ENCODE data around the gene NUS1. TPM values are rescaled to one million over a fixed set of nuclear protein-coding genes. Genes with fewer than 3 reads are reported as not detected.
A peak's percentile ranks its signal among the peaks of the same experiment; 100 is the strongest.
"Not testable (repeated sequence)": the region's sequence is repeated elsewhere in the genome, so short reads cannot be mapped to it uniquely, and the experiment has no call there.

Gene NUS1
- total and polyA plus RNA-seq, 10 donors: 11.5 to 38.8 (median 29.6) TPM

GRCh38 chr6:117711369-117711768, 36.1 kb downstream of the NUS1 start:
- intact Hi-C loops (cut with DNase I; ENCODE audit: low total_unique reads): no loop called here
- no peak for TF ChIP-seq POLR2AphosphoS5 (IDR thresholded peaks at IDR 0.05)
- no peak for TF ChIP-seq CTCF (IDR thresholded peaks at IDR 0.05 in 8 of 11, conservative IDR thresholded peaks at IDR 0.05 in 3 of 11)
- no peak for TF ChIP-seq POLR2A (IDR thresholded peaks at IDR 0.05)
- DNase-seq: no peak
- H3K27ac ChIP-seq: no peak overlapping the region
- peaks cover 0 to 6% (median 0%) of the 10 kb centered on the region in 6 donors for H3K4me1 ChIP-seq
- H3K36me3 ChIP-seq: peaks cover 0 to 14% (median 6%) of the 10 kb centered on the region in 6 donors
- H3K9me3 ChIP-seq: no peaks in the 10 kb centered on the region
- no peaks in the 10 kb centered on the region for H3K27me3 ChIP-seq (replicated peaks in 1 of 7)
- H3K4me3 ChIP-seq: no peak overlapping the region

- intact Hi-C loops (cut with DNase I; ENCODE audit: low total_unique reads): no loop called here
- no peaks in the 10 kb centered on the region for H3K4me1 ChIP-seq
- H3K36me3 ChIP-seq: no peaks in the 10 kb centered on the region
- H3K27ac ChIP-seq: no peak overlapping the region
- no peaks in the 10 kb centered on the region for H3K27me3 ChIP-seq (replicated peaks in 1 of 7)
- no peak for DNase-seq
- no peak overlapping the region for H3K4me3 ChIP-seq
- TF ChIP-seq POLR2A (IDR thresholded peaks at IDR 0.05): no peak
- no peak for TF ChIP-seq POLR2AphosphoS5 (IDR thresholded peaks at IDR 0.05)
- no peak for TF ChIP-seq CTCF (IDR thresholded peaks at IDR 0.05 in 8 of 11, conservative IDR thresholded peaks at IDR 0.05 in 3 of 11)
- peaks cover 0 to 13% (median 0%) of the 10 kb centered on the region in 8 donors for H3K9me3 ChIP-seq
These were observed 43.6 kb downstream of the NUS1 start for GRCh38 chr6:117718895-117719294.

- peak; percentile 50 for DNase-seq
- intact Hi-C loops (cut with DNase I; ENCODE audit: low total_unique reads); H3K36me3 ChIP-seq; H3K27me3 ChIP-seq (replicated peaks in 1 of 7); H3K4me1 ChIP-seq; H3K4me3 ChIP-seq; H3K27ac ChIP-seq: not testable (repeated sequence)
- WGBS, 5 donors: 93 to 99% (median 96%) methylated on average over 11 to 12 of the region's 12 CpGs
- H3K9me3 ChIP-seq: peaks cover 0 to 13% (median 2%) of the 10 kb centered on the region in 8 donors
These were observed 46.3 kb downstream of the NUS1 start for GRCh38 chr6:117721520-117721919.

- no peaks in the 10 kb centered on the region for H3K36me3 ChIP-seq
- no peaks in the 10 kb centered on the region for H3K27me3 ChIP-seq (replicated peaks in 1 of 7)
- 92 to 100% (median 95%) methylated on average over 1 of the region's 1 CpG for WGBS, 5 donors
- no peaks in the 10 kb centered on the region for H3K4me1 ChIP-seq
- no peak overlapping the region for H3K4me3 ChIP-seq
- DNase-seq: no peak
- TF ChIP-seq POLR2A (IDR thresholded peaks at IDR 0.05): no peak
- no peak for TF ChIP-seq CTCF (IDR thresholded peaks at IDR 0.05 in 8 of 11, conservative IDR thresholded peaks at IDR 0.05 in 3 of 11)
- no peak for TF ChIP-seq POLR2AphosphoS5 (IDR thresholded peaks at IDR 0.05)
- peaks cover 0 to 7% (median 0%) of the 10 kb centered on the region in 8 donors for H3K9me3 ChIP-seq
- H3K27ac ChIP-seq: no peak overlapping the region
- intact Hi-C loops (cut with DNase I; ENCODE audit: low total_unique reads): no loop called here
These were observed 53.4 kb downstream of the NUS1 start for GRCh38 chr6:117728626-117729025.

GRCh38 chr6:117729613-117730012, 54.3 kb downstream of the NUS1 start:
- Histone ChIP-seq H3K4me1 (no peaks in the 10 kb centered on the region), H3K4me3 (no peak overlapping the region), H3K27ac (no peak overlapping the region), H3K9me3 (peaks cover 0 to 5% (median 0%) of the 10 kb centered on the region in 8 donors), H3K27me3 (replicated peaks in 1 of 7) (no peaks in the 10 kb centered on the region), H3K36me3 (no peaks in the 10 kb centered on the region)
- intact Hi-C loops (cut with DNase I; ENCODE audit: low total_unique reads): no loop called here
- WGBS, 5 donors: 39 to 51% (median 43%) methylated on average over 1 of the region's 1 CpG
- TF ChIP-seq POLR2AphosphoS5 (IDR thresholded peaks at IDR 0.05) (no peak), CTCF (IDR thresholded peaks at IDR 0.05 in 8 of 11, conservative IDR thresholded peaks at IDR 0.05 in 3 of 11) (no peak), POLR2A (IDR thresholded peaks at IDR 0.05) (no peak)
- DNase-seq: no peak
